Endothelial cell (in vitro differentiated cells): ENCODE results near the gene SCYGR6. TPM values are rescaled to one million over a fixed set of nuclear protein-coding genes. Genes with fewer than 3 reads are reported as not detected.

Source experiments
- DNase-seq: peaks from one replicate; pipeline ENCODE4 v3.0.0; 2021; ENCODE audit warnings: low spot score
- H3K27ac Mint-ChIP-seq: one replicate; pipeline ENCODE4 v1.8.0; 2021; ENCODE audit warnings: mixed read lengths, inconsistent platforms; ENCODE audit not compliant: unreplicated experiment
- H3K27me3 Mint-ChIP-seq: one replicate; pipeline ENCODE4 v1.8.0; 2021; ENCODE audit warnings: mild to moderate bottlenecking, moderate library complexity, mixed read lengths, inconsistent platforms; ENCODE audit not compliant: unreplicated experiment
- H3K36me3 Mint-ChIP-seq: one replicate; pipeline ENCODE4 v1.8.0; 2021; ENCODE audit warnings: mild to moderate bottlenecking, low read depth, mixed read lengths, inconsistent platforms; ENCODE audit not compliant: unreplicated experiment
- H3K4me1 Mint-ChIP-seq: one replicate; pipeline ENCODE4 v1.8.0; 2021; ENCODE audit warnings: mild to moderate bottlenecking, mixed read lengths, inconsistent platforms; ENCODE audit not compliant: unreplicated experiment
- H3K4me3 Mint-ChIP-seq: one replicate; pipeline ENCODE4 v1.8.0; 2021; ENCODE audit warnings: mild to moderate bottlenecking, mixed read lengths, inconsistent platforms; ENCODE audit not compliant: unreplicated experiment
- H3K9me3 Mint-ChIP-seq: one replicate; pipeline ENCODE4 v1.8.0; 2021; ENCODE audit warnings: mixed read lengths, inconsistent platforms; ENCODE audit not compliant: unreplicated experiment
- CTCF ChIP-seq: fragments of 200-600 bp; sonication (generic); IDR thresholded peaks from one replicate; pipeline ENCODE4 v1.5.0; 2021; ENCODE audit warnings: antibody characterized with exemption; ENCODE audit not compliant: unreplicated experiment
- total RNA-seq: library from RNA; stranded (reverse); fragmentation: NEBNext Ultra II Directional; extraction: Animal tissue kit (Norgen Biotek cat#: 25700); gene quantifications from one replicate; pipeline ENCODE4 v1.2.1, GENCODE V29; 2021; ENCODE audit not compliant: unreplicated experiment

The SCYGR6 gene
- total RNA-seq, 1 donor from 2014 or later = not detected

DNA sequence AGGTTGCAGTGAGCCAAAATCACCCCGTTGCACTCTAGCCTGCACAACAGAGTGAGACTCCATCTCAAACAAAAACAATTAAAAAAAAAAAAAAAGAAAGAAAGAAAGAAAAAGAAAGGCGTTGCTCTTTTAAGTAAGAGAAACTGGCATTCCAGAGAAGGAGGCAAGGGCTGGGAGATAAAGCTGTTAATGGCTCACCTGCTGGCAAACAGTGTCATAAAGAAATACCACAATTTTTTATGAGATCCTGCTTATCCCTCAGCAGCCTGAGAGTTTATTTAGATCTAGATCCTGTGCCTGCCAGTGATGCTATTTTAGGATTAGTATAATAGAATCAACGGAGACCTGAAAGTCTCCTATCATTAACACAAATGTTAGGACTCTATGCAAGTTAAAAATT, 23.0 kb downstream of the SCYGR6 start:
- no peak for TF ChIP-seq CTCF
- DNase-seq = no peak
- Mint-ChIP-seq H3K4me3 (no peak overlapping the region), H3K27me3 (peaks cover 2% of the 10 kb centered on the region), H3K9me3 (no peaks in the 10 kb centered on the region), H3K27ac (no peak overlapping the region), H3K36me3 (no peaks in the 10 kb centered on the region), H3K4me1 (no peaks in the 10 kb centered on the region)

- Mint-ChIP-seq H3K27ac (no peak overlapping the region), H3K36me3 (no peaks in the 10 kb centered on the region), H3K4me1 (no peaks in the 10 kb centered on the region), H3K27me3 (no peaks in the 10 kb centered on the region), H3K9me3 (no peaks in the 10 kb centered on the region), H3K4me3 (no peak overlapping the region)
- TF ChIP-seq CTCF = no peak
- DNase-seq = no peak
These were observed 27.4 kb downstream of the SCYGR6 start for GRCh38 chr2:227696990-227697679.

DNA sequence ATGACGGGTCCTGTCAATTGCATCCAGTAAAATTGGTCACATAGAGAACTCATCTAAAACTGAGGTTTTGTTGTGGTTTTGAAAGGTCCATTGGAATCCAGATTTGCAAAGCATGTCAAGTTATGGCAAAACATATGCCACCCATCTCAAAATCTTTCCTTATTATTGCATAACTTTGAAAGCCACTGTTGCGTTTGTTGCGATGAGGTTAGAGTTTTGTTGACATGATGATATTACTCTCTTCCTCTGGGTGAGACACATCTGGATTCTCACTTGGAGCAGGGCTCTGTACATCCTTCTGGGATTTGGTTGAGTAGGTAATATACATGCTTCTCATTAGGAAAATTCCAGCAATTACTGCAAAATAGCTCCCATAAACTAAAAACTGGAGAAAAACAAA, 37.4 kb downstream of the SCYGR6 start:
- Mint-ChIP-seq H3K4me3 (no peak overlapping the region), H3K4me1 (no peaks in the 10 kb centered on the region), H3K27me3 (no peaks in the 10 kb centered on the region), H3K36me3 (no peaks in the 10 kb centered on the region), H3K27ac (no peak overlapping the region), H3K9me3 (no peaks in the 10 kb centered on the region)
- no peak for DNase-seq
- TF ChIP-seq CTCF = no peak

DNA sequence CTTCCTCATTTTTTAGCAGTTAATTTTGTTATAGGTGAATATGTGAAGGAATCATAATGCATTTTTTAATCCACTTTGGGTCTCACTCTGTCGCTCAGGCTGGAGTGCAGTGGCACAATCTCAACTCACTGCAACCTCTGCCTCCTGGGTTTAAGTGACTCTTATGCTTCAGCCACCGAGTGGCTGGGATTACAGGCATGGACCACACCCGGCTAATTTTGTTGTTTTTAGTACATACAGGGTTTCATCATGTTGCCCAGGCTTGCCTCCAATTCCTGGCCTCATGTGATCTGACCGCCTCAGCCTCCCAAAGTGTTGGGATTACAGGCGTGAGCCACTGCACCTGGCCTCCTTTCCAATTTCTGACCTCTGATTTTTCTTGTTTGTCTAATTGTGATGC, 40.3 kb downstream of the SCYGR6 start:
- Mint-ChIP-seq H3K4me3 (no peak overlapping the region), H3K27ac (no peak overlapping the region)

More for the DNA sequence above, 40.3 kb downstream of the SCYGR6 start:
- Mint-ChIP-seq H3K9me3 (no peaks in the 10 kb centered on the region), H3K4me1 (no peaks in the 10 kb centered on the region), H3K36me3 (no peaks in the 10 kb centered on the region), H3K27me3 (no peaks in the 10 kb centered on the region)
- no peak for DNase-seq
- TF ChIP-seq CTCF = no peak
